ENCODE measurements around the gene ZFAND2A.

Gene ZFAND2A

DNA sequence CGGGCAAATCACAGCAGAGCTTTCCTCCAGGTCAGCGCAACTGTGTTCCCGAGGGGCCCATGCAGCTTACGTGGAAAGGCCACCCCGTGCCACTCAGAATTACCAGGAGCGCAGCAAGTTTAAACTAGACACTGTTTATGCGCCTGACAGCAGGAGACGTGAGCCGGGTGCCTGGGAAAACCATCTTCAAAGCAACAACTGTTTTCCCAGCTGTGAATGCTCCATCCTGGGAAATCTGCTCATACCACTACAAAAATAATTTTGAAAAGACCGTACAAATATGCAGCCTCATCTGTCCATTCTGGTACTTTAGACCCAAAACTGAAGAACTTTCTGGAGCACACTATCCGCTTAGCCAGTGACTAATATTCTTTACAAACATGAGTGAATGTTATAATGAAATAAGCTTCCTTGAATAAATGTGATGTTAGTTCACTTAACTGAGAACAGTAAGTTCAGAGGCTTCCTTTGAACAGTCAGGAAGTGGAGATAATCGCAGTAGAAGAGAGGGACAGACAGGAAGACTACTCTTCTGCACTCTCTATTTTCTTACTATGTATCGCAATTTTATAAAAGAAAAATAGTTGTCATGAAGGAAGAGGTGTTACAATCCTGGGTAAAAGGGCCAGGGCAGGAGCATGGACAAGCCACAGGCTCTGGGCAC lies 55.3 kb downstream of the ZFAND2A start:
- DNase-seq, result no peak

GRCh38 chr7:1103789-1104515 lies 56.0 kb downstream of the ZFAND2A start:
- DNase-seq, result no peak

GRCh38 chr7:1103009-1103788 lies 56.8 kb downstream of the ZFAND2A start:
- DNase-seq, result no peak

Data from COR-L47 (cell line).